Raji (cell line): ENCODE data around the gene PLPP7.

ENCODE experiments used
- POLR2A ChIP-seq: IDR thresholded peaks from 2 replicates; pipeline ENCODE4 v1.6.1; 2011; ENCODE audit warnings: low read depth, low read length, control low read depth; ENCODE audit not compliant: insufficient read depth

PLPP7 gene

DNA sequence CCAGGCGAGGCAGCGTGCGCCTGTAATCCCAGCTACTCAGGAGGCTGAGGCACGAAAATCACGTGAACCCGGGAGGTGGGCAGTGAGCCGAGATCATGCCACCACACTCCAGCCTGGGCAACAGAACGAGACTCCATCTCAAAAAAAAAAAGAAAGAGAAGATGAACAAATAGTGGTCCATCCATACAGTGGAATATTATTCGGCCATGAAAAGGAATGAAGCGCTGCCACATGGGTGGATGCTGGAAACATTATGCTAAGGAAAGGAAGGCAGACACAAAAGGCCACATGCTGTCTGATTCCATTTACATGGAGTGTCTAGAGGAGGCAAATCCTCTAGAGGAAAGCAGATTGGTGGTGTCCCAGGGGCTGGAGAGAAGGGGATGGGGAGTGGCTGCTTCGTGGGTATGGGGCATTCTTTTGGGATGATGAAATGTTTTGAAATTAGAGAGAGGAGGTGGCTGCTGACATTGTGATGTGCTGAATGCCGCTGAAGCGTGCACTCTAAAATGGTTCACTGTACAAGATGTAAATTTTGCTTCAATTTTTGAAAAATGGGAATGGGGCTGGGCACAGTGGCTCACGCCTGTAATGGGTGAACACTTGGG, 17.0 kb downstream of the PLPP7 start:
- no peak for TF ChIP-seq POLR2A

DNA sequence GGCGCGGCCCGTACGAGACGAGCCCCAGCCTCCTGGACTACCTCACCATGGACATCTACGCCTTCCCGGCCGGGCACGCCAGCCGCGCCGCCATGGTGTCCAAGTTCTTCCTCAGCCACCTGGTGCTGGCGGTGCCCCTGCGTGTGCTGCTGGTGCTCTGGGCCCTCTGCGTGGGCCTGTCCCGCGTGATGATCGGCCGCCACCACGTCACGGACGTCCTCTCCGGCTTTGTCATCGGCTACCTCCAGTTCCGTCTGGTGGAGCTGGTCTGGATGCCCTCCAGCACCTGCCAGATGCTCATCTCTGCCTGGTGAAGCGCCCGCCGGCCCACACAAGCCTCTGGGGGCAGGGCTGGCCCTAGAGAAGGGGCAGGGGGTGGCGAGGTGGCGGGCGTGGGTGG, 18.5 kb downstream of the PLPP7 start:
- no peak for TF ChIP-seq POLR2A

DNA sequence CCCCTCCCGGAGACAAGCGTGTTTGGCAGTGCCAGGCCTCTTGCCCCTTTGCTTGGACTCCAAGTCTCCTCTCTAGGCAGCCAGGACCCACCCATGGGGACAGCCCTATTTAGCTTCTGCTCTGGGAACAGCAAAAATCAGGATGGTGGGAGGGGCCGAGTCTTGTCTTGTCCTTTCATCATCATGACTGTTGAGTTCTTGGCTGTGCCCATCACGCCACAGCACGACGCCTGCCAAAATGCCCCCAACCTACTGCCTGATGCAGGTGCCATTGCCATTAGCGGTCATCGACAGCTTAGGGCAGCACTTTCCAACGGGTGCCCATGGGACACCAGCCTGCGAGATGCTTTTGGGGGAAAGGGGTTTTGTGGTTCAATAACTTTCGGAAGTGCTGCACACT, 18.9 kb downstream of the PLPP7 start:
- no peak for TF ChIP-seq POLR2A

DNA sequence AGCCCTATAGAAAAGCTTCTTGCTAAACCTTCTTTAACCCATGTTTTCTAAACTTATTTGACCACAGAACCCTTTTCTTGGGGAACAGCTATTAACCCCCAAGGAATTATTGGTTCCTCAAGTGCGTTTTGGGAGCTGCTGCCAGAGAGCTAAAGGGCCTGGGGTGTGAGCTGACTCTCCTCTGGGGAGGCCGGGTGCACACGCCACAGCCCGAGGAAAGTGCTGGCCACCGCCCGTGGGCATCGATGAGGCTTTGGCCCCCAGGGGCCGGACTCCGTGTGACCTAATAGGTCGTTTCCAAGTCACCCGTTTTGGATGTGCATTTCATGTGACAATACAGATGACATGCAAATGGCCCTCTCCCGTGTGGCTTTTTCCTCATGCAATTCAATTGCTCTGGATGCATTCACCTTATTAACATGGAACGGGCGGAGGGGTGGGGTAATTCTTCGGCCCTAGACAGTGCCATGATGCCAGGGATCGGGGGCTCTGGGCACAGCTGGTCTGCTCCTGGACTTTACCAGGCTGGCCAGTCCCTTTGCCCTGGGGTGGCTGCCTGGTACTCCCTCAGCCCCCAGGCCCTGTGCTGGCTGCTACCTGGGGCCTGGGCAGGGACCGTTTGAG, 19.5 kb downstream of the PLPP7 start:
- no peak for TF ChIP-seq POLR2A

DNA sequence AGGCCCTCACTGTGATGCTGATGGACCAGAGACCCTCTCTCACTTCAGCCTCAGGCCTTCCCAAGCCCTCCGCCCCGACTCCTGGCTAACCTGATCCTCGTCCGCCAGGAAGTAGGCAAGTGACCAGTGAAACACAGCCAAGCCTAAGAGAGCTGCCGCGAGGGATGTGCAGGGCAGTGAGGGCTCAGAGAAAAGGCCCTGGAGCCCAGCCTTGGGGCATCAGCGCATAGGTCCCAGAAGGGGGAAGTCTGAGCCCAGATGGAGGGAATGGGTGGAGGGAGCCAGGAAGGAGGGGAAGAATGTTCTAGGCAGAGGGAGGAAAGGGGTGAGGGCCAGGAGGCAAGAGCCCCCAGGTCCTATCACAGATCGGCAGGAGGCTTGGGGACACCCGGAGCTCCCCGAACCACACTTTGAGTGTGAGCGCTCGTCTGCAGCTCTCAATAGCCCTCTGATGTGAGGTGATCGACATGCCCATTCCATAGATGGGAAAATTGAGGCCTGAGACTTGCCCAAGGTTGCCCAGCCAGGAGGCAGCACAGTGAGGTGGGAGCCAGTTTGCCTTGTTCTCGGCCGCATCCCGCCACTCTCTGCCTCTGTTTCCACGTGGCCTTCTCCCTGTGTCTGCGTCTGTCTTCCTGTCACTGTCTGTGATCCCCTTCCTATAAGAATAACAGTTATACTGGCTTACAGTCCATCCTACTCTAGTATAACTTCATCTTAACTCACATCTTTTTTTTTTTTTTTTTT, 20.2 kb downstream of the PLPP7 start:
- TF ChIP-seq POLR2A: no peak

DNA sequence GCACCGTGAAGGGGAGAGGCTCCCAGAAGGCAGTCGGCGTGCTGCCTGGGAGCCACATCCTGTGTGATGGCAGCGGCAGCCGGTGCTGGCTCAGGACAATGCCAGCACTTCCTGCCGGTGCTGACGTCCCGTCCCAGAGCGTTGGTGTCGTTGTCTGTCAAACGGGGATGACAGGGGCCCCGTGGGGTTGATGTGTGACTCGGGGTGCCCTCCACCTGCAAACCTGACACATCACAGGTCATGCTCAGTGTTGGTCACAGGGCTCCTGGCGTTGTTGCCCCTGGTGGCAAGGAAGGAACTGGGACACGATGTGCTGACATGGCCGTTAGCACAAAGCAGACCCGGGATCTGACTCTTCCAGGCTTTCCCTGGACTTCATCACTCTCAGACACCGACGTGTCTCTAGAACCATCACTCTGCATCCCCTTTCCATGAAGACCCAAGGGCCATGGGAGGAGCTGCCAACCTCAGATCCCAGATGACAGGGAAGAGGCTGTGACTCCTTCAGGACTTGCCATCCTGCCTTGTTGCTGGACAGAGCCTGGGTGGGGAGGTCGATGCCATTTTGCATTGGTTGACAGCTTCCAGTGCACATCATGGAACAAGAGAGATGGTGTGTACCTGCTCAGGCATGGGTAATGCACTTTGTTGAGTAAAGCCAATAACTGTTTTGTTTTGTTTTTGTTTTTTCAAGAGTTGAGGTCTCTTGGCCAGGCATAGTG, 21.5 kb downstream of the PLPP7 start:
- no peak for TF ChIP-seq POLR2A

DNA sequence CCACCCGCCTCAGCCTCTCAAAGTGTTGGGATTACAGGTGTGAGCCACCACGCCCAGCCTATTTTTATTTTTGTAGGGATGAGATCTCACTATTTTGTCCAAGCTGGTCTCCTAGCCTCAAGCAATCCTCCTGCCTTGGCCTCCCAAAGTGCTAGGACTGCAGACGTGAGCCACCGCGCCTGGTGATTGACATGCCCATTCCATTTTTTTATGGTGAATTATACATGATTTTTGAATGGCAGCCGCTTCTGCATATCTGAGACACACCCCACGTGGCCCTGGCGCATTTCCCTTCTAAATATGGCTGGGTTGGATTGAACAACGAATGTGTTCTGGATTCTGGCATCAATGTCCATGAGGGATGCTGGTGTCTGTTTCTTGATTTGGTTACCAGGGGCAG, 22.7 kb downstream of the PLPP7 start:
- TF ChIP-seq POLR2A: no peak

DNA sequence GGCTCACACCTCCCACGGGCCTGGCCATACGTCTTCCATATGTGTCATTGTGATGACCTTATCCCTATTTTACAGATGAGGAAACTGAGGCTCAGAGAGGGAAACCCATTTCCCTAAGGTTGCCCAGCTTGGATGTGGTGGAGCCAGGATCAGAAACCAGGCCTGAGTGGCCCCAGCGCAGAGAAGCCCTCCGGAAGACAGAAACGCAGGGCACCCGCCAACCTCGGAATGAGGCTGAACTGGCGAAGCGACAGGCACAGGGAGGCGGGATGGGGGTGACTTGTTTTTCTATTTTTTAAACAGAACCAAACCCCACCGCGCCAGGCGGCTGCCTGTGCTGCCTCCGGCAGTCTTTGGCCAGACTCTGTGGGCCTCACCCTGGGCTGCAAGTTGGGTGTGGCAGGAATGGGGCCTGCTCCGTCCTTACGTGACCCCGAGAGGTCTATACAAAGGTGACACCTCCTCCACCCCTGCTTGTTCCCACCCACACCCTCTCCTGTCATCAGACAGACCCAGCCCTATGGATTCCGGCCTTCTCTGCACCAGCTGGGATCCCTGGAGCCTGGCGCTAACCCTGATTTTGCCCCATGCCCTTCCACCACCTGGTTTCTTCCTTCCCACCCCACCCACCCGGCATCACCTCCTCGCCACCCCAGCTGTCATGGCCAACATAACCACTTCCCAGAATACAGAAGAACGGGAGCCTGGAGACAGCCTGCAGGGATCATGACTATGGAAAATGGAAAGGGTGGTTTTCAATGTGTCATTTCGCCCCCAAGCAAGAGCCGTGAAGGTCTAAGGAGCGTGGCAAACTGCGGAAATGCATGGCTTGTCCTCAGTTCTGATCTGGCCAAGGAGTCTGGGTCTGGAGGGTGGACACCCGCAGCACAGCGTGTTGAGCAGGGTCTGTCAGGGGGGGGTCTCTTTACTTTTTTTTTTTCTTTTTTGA, 23.6 kb downstream of the PLPP7 start:
- TF ChIP-seq POLR2A: no peak

DNA sequence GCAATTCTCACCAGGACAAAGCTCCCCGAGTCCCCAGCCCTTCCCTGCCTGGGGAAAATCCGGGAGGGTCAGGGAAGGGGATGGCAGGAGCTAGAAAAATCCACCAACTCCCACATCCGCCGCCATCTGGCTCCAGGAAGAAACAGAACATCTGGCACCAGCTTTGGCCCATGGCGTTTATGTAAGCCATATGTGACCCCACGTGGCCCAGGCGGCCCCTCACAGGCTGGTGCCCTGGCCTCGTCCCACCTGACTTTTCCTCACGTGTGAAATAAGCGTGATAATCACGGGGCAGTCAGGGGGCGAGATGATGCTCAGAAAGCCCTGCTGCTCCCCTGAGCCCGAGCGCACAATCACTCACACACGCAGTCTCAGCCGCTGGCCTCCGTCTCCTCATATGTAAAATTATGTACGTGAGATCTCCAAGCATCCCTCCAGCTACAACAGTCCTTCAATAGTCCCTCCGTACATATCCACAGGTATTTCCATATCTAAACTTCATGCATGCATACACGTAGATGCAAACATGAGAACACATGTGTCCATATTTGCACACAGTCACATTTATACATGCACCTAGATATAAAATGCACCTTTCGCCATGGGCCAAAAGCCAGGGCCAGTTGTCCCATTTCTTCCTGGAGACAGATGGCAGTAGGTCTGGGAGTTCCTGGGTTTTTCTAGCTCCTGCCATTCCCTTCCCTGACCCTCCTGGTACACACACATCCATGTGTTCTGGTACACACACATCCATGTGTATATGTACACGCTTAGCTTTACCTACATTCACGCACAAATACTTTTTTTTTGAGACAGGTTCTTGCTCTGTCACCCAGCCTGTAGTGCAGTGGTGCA, 28.9 kb downstream of the PLPP7 start:
- TF ChIP-seq POLR2A: no peak

DNA sequence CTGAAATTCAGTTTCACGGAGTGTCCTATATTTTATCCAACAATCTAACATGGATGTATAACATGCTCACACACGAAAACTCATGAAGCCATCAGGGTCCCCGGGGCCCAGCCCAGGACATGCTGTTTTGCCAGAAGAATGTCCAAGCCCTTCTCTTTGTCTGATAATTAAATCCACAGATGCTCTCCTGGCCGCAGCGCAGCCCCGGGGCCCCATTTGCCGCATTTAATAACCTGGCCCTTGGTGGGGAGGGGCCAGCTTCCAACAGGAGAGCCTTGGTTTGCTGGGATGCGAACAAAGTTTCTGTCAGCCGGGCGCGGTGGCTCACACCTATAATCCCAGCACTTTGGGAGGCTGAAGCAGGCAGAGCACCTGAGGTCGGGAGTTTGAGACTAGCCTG, 30.0 kb downstream of the PLPP7 start:
- no peak for TF ChIP-seq POLR2A

DNA sequence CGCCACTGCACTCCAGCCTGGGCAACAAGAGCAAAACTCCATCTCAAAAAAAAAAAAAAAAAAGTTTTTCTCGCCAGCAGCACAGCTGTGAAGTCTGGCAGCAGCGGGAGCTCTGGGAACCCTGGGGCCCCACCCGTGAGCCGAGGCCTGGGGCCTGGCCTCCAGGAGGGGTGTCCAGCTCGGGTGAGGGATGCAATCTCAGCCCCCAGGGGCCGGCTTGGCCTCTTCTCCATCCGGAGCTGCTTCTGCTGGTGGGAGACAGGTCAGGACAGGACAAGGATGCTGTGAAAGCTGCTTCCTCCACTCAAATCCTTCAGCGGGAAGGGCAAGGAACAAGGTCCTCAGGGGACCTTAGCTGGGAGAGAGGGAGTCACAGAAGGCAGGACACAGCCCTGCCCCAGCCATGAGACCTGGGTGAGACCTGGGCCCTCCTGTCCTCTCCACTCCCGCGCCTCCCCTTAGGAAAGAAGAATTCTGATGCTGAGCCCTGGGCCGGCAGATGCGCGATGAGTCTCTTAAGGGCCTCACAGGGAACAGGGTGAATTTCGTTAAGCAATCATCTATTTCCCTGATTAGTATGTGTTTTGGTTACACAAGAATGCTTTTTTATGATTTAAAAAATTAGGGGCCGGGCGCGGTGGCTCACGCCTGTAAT, 30.6 kb downstream of the PLPP7 start:
- TF ChIP-seq POLR2A: no peak

DNA sequence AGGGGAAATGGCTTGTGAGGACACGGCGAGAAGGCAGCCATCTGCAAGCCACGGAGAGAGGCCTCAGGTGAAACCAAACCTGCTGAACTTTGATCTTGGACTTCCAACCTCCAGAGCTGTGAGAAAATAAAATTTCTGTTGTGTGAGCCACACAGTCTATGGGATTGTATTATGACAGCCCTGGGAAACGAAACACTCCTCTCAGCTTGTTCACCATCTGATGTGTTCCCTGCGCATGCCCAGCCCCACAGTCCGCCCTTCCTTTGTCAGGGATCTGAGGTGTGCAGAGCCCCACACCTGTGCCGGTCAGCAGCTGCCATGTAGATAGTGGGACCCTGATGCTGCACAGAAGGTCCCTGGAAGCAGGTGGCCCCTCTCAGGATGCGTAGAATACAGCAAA, 34.1 kb downstream of the PLPP7 start:
- TF ChIP-seq POLR2A: no peak
